K562 (cell line): ENCODE data around the gene SNX18. TPM values are rescaled to one million over a fixed set of nuclear protein-coding genes. Genes with fewer than 3 reads are reported as not detected.

Experiments used
- ATAC-seq: fragments of 200-7000 bp; cut with Tn5 transposase; 3 replicates; pipeline ENCODE4 v1.9.1; 2020; ENCODE audit warnings: moderate library complexity
- BruUV-seq: library from RNA; stranded (reverse); fragments of 400-500 nt; replicated peaks from 2 replicates; lab custom pipeline; 2021; lab: Mats Ljungman, UMichigan
- CTCF ChIA-PET: fragments of 300-600 bp; formaldehyde crosslinking; extraction: SDS; loops from one replicate; lab custom pipeline; 2021; ENCODE audit warnings: low intra/inter-chr PET ratio; lab: Yijun Ruan, JAX
- POLR2A ChIA-PET: fragments of 300-600, 350-650 bp; sonication (Branson Sonifier 250); formaldehyde crosslinking; extraction: SDS; loops from one replicate; lab custom pipeline; 2021; ENCODE audit warnings: antibody characterized with exemption, inconsistent platforms; lab: Yijun Ruan, JAX
- DNase-seq, 4 experiments: peaks; one replicate each; pipeline versions ENCODE4 v3.0.0 to v3.0.0-alpha.2; 2011 to 2018; ENCODE audit warnings: low spot score in 3 of 4, mixed read lengths in 3 of 4; ENCODE audit errors: extremely low read depth in 1 of 4
- FAIRE-seq: peaks from 2 replicates; lab custom pipeline; 2011; peaks lifted over from hg19 to GRCh38; lab: Jason Lieb, UNC
- H2AFZ ChIP-seq: 2 replicates; pipeline ENCODE4 v1.6.0; 2011; ENCODE audit warnings: low read depth, low read length, control low read depth, inconsistent platforms
- H3K27ac ChIP-seq: fragments of 200-600 bp; 3 replicates; pipeline ENCODE4 v1.8.0; 2011; ENCODE audit warnings: low read depth, mild to moderate bottlenecking, control low read depth, inconsistent platforms, low read length, moderate library complexity, mixed read lengths; ENCODE audit errors: extremely low read depth
- H3K27me3 ChIP-seq, 2 experiments: fragments of 300-600 bp in 1 of 2; 2 replicates in 1 of 2; 3 replicates in 1 of 2; pipeline versions ENCODE4 v1.6.0 to v1.8.0; 2011; ENCODE audit warnings: inconsistent platforms in 2 of 2, low read length in 2 of 2, mild to moderate bottlenecking in 1 of 2, mixed read lengths in 1 of 2, moderate library complexity in 1 of 2; ENCODE audit not compliant: control insufficient read depth in 2 of 2, insufficient read depth in 2 of 2
- H3K36me3 ChIP-seq: fragments of 300-600 bp; 3 replicates; pipeline ENCODE4 v1.8.0; 2011; ENCODE audit warnings: mild to moderate bottlenecking, low read length, inconsistent platforms; ENCODE audit not compliant: control insufficient read depth, insufficient read depth
- H3K4me1 ChIP-seq, 2 experiments: fragments of 200-600 bp in 1 of 2; replicated peaks in 1 of 2; 2 replicates in 1 of 2; 3 replicates in 1 of 2; pipeline versions ENCODE4 v1.5.1 to v1.8.0; 2011; ENCODE audit warnings: inconsistent platforms in 2 of 2, low read length in 2 of 2, mild to moderate bottlenecking in 1 of 2, mixed read lengths in 1 of 2, moderate library complexity in 1 of 2; ENCODE audit not compliant: control insufficient read depth in 2 of 2, insufficient read depth in 2 of 2
- H3K4me2 ChIP-seq: 2 replicates; pipeline ENCODE4 v1.6.1; 2011; ENCODE audit warnings: low read length, control low read depth, inconsistent platforms, mixed read lengths; ENCODE audit not compliant: insufficient read depth
- H3K4me3 ChIP-seq: fragments of 200-600 bp; sonication (generic), shearing (Covaris generic); 2 replicates; pipeline ENCODE4 v1.5.1; 2016; ENCODE audit warnings: control low read depth, inconsistent platforms
- H3K79me2 ChIP-seq: fragments of 200-600 bp; 3 replicates; pipeline ENCODE4 v1.8.0; 2011; ENCODE audit warnings: low read length, inconsistent platforms; ENCODE audit not compliant: control insufficient read depth, insufficient read depth
- H3K9ac ChIP-seq, 2 experiments: 2 replicates each; pipeline versions ENCODE4 v1.6.0 to v1.6.1; 2011; ENCODE audit warnings: low read depth in 2 of 2, low read length in 2 of 2, control low read depth in 1 of 2, inconsistent platforms in 1 of 2, mild to moderate bottlenecking in 1 of 2, mixed read lengths in 1 of 2; ENCODE audit not compliant: insufficient read depth in 1 of 2
- H3K9me1 ChIP-seq: one replicate; pipeline ENCODE4 v1.6.0; 2011; ENCODE audit warnings: inconsistent platforms, mild to moderate bottlenecking, low read length, moderate library complexity; ENCODE audit not compliant: control insufficient read depth, insufficient read depth
- H3K9me3 ChIP-seq: replicated peaks from 2 replicates; pipeline ENCODE4 v1.5.1; 2011; ENCODE audit warnings: low read depth, low read length, inconsistent platforms; ENCODE audit not compliant: control insufficient read depth, insufficient read depth
- H4K20me1 ChIP-seq: replicated peaks from 2 replicates; pipeline ENCODE4 v1.6.1; 2011; ENCODE audit warnings: low read length, inconsistent platforms, mixed read lengths; ENCODE audit not compliant: control insufficient read depth, insufficient read depth
- ARID2 ChIP-seq: fragments of 450-650 bp; IDR thresholded peaks from 2 replicates; pipeline ENCODE4 v1.6.1; 2017; ENCODE audit warnings: antibody characterized with exemption, mild to moderate bottlenecking
- COPS2 ChIP-seq: fragments of 450-650 bp; conservative IDR thresholded peaks from 2 replicates; pipeline ENCODE4 v1.6.1; 2016; ENCODE audit warnings: mild to moderate bottlenecking, moderate library complexity
- NR2F6 ChIP-seq: fragments of 450-650 bp; formaldehyde crosslinking; IDR thresholded peaks from 2 replicates; pipeline ENCODE4 v1.4.0; 2020; ENCODE audit warnings: mild to moderate bottlenecking
- PML ChIP-seq: IDR thresholded peaks from 2 replicates; pipeline ENCODE4 v1.6.1; 2012; ENCODE audit warnings: low read length, inconsistent platforms
- SRSF1 ChIP-seq: fragments of 200-400 bp; formaldehyde crosslinking; IDR thresholded peaks from 2 replicates; pipeline ENCODE4 v1.6.1; 2017; ENCODE audit warnings: mild to moderate bottlenecking, low read depth, low read length, moderate library complexity
- TRIM24 ChIP-seq, 2 experiments: fragments of 450-650 bp; IDR thresholded peaks; 2 replicates each; pipeline ENCODE4 v1.6.1; 2016
- XRCC4 ChIP-seq: IDR thresholded peaks from one replicate; pipeline ENCODE4 v1.6.1; 2011; ENCODE audit not compliant: insufficient read depth, insufficient read length; ENCODE audit errors: extremely low read depth
- ZNF561 ChIP-seq: fragments of 450-650 bp; formaldehyde crosslinking; conservative IDR thresholded peaks from 2 replicates; pipeline ENCODE4 v1.4.0; 2020; ENCODE audit warnings: mild to moderate bottlenecking, moderate library complexity
- WGBS: fragments of 100-300 bp; shearing (Covaris generic); methylation state at CpG from one replicate; pipeline ENCODE4 v1.1.6; 2016; ENCODE audit warnings: low coverage, mixed read lengths; ENCODE audit not compliant: insufficient coverage; ENCODE audit errors: missing lambda C conversion rate; 5-methylcytosine and 5-hydroxymethylcytosine counted together
- in situ Hi-C: fragments of 300-500 bp; cut with MboI; formaldehyde crosslinking; loops from 4 replicates; pipeline ENCODE4 v1.15.0; 2018; ENCODE audit warnings: inconsistent platforms, mixed read lengths
- intact Hi-C: fragments of 100-400 bp; cut with micrococcal nuclease; formaldehyde crosslinking; loops from 2 replicates; pipeline ENCODE4 v1.14.2; 2022
- polyA plus RNA-seq, 8 experiments: library from polyadenylated mRNA; depleted of rRNA in 4 of 8; stranded (reverse) in 5 of 8; unstranded in 3 of 8; fragments of >200 nt; fragmentation: Nextera tagmentation in 2 of 8; fragmentation: Illumina TruSeq in 1 of 8; extraction: Ambion mirVana in 2 of 8; extraction: Trizol in 1 of 8; gene quantifications; 2 replicates each; pipeline versions ENCODE4 v1.2.1 to v1.2.3, GENCODE V29; 2011 to 2014; ENCODE audit warnings: inconsistent platforms in 1 of 8, missing spikeins in 1 of 8
- total RNA-seq, 7 experiments: library from RNA; depleted of rRNA in 6 of 7; stranded (reverse); fragments of >200 nt in 6 of 7; fragmentation: Illumina TruSeq in 2 of 7; extraction: Trizol in 2 of 7; gene quantifications; 2 replicates each; pipeline versions ENCODE4 v1.2.1 to v1.2.3, GENCODE V29; 2011 to 2021; ENCODE audit warnings: low replicate concordance in 1 of 7
- TF ChIP-seq, protein P1 (sequence below): sonication (generic); formaldehyde crosslinking; IDR thresholded peaks from 2 replicates; pipeline ENCODE4 v1.4.0; 2020; ENCODE audit warnings: mild to moderate bottlenecking, missing genetic modification reagents
- TF ChIP-seq, protein P2 (sequence below): fragments of 450-650 bp; IDR thresholded peaks from 2 replicates; pipeline ENCODE4 v1.6.1; 2016; ENCODE audit warnings: mild to moderate bottlenecking
- TF ChIP-seq, protein P3 (sequence below): sonication (generic); formaldehyde crosslinking; IDR thresholded peaks from 2 replicates; pipeline ENCODE4 v1.8.0; 2023; ENCODE audit warnings: missing genetic modification reagents, mild to moderate bottlenecking, borderline replicate concordance
- TF ChIP-seq, protein P4 (sequence below), 2 experiments: IDR thresholded peaks; 2 replicates each; pipeline ENCODE4 v1.6.1; 2011; ENCODE audit warnings: borderline replicate concordance in 1 of 2, control low read depth in 1 of 2, low read depth in 1 of 2, low read length in 1 of 2, mild to moderate bottlenecking in 1 of 2, mixed read lengths in 1 of 2, moderate library complexity in 1 of 2; ENCODE audit not compliant: insufficient read depth in 1 of 2, insufficient read length in 1 of 2, poor library complexity in 1 of 2, severe bottlenecking in 1 of 2; ENCODE audit errors: extremely low read depth in 1 of 2

SNX18 gene
- total and polyA plus RNA-seq, 9 of the 15 experiments (the other 6 are each of a cell fraction or from before 2014, with no cell fraction given): 2.3 to 8.8 (median 6.0) TPM

DNA sequence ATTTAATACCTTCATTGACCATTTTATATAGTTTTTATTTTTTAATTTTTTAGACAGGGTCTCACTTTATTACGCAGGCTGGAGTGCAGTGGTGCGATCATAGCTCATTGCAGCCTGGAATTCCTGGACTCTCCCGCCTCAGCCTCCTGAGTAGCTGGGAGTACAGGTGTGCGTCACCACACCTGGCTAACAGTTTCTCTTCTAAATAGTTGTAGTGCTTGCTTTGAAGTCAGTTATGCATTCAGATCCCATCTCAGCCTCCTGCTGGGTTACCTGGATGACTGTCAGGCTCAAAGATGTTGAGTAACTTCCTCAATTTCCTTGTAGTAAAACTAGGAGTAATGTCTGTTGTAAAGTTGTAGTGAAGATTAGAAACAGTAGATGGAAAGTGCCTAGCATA lies 21.4 kb downstream of the SNX18 start:
- Histone ChIP-seq H3K36me3 (no peaks in the 10 kb centered on the region), H2AFZ (no peak overlapping the region), H3K79me2 (no peaks in the 10 kb centered on the region), H3K9me1 (no peaks in the 10 kb centered on the region), H3K27ac (no peak overlapping the region), H3K27me3 (no peaks in the 10 kb centered on the region), H3K9me3 (no peaks in the 10 kb centered on the region), H4K20me1 (no peaks in the 10 kb centered on the region), H3K4me2 (no peak overlapping the region), H3K4me1 (no peaks in the 10 kb centered on the region), H3K4me3 (no peak overlapping the region), H3K9ac (no peak overlapping the region)
- ChIA-PET POLR2A (interaction anchor here (1.0 kb wide), 2 partner anchors 9 to 14 kb away, joined by 3 to 4 read pairs; no protein-coding TSS in a partner anchor), CTCF (no interaction called here)
- ATAC-seq (no peak), DNase-seq (no peak), FAIRE-seq (no peak)
- no TSS peak for BruUV-seq
- 95% methylated on average over 4 of the region's 4 CpGs for WGBS
- in situ Hi-C loops (no loop called here), intact Hi-C loops (no loop called here)
- no peak for TF ChIP-seq ARID2
- no peak for TF ChIP-seq COPS2
- no peak for TF ChIP-seq PML
- TF ChIP-seq XRCC4: no peak
- TF ChIP-seq, protein P1, sequence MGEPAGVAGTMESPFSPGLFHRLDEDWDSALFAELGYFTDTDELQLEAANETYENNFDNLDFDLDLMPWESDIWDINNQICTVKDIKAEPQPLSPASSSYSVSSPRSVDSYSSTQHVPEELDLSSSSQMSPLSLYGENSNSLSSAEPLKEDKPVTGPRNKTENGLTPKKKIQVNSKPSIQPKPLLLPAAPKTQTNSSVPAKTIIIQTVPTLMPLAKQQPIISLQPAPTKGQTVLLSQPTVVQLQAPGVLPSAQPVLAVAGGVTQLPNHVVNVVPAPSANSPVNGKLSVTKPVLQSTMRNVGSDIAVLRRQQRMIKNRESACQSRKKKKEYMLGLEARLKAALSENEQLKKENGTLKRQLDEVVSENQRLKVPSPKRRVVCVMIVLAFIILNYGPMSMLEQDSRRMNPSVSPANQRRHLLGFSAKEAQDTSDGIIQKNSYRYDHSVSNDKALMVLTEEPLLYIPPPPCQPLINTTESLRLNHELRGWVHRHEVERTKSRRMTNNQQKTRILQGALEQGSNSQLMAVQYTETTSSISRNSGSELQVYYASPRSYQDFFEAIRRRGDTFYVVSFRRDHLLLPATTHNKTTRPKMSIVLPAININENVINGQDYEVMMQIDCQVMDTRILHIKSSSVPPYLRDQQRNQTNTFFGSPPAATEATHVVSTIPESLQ (CRISPR knock-in tag): no peak
- no peak for TF ChIP-seq NR2F6
- no peak for TF ChIP-seq SRSF1
- TF ChIP-seq TRIM24 (IDR thresholded peaks at IDR 0.05): no peak
- TF ChIP-seq, protein P2, sequence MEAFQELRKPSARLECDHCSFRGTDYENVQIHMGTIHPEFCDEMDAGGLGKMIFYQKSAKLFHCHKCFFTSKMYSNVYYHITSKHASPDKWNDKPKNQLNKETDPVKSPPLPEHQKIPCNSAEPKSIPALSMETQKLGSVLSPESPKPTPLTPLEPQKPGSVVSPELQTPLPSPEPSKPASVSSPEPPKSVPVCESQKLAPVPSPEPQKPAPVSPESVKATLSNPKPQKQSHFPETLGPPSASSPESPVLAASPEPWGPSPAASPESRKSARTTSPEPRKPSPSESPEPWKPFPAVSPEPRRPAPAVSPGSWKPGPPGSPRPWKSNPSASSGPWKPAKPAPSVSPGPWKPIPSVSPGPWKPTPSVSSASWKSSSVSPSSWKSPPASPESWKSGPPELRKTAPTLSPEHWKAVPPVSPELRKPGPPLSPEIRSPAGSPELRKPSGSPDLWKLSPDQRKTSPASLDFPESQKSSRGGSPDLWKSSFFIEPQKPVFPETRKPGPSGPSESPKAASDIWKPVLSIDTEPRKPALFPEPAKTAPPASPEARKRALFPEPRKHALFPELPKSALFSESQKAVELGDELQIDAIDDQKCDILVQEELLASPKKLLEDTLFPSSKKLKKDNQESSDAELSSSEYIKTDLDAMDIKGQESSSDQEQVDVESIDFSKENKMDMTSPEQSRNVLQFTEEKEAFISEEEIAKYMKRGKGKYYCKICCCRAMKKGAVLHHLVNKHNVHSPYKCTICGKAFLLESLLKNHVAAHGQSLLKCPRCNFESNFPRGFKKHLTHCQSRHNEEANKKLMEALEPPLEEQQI: no peak
- no peak for TF ChIP-seq ZNF561 (CRISPR knock-in tag)
- TF ChIP-seq, protein P3, sequence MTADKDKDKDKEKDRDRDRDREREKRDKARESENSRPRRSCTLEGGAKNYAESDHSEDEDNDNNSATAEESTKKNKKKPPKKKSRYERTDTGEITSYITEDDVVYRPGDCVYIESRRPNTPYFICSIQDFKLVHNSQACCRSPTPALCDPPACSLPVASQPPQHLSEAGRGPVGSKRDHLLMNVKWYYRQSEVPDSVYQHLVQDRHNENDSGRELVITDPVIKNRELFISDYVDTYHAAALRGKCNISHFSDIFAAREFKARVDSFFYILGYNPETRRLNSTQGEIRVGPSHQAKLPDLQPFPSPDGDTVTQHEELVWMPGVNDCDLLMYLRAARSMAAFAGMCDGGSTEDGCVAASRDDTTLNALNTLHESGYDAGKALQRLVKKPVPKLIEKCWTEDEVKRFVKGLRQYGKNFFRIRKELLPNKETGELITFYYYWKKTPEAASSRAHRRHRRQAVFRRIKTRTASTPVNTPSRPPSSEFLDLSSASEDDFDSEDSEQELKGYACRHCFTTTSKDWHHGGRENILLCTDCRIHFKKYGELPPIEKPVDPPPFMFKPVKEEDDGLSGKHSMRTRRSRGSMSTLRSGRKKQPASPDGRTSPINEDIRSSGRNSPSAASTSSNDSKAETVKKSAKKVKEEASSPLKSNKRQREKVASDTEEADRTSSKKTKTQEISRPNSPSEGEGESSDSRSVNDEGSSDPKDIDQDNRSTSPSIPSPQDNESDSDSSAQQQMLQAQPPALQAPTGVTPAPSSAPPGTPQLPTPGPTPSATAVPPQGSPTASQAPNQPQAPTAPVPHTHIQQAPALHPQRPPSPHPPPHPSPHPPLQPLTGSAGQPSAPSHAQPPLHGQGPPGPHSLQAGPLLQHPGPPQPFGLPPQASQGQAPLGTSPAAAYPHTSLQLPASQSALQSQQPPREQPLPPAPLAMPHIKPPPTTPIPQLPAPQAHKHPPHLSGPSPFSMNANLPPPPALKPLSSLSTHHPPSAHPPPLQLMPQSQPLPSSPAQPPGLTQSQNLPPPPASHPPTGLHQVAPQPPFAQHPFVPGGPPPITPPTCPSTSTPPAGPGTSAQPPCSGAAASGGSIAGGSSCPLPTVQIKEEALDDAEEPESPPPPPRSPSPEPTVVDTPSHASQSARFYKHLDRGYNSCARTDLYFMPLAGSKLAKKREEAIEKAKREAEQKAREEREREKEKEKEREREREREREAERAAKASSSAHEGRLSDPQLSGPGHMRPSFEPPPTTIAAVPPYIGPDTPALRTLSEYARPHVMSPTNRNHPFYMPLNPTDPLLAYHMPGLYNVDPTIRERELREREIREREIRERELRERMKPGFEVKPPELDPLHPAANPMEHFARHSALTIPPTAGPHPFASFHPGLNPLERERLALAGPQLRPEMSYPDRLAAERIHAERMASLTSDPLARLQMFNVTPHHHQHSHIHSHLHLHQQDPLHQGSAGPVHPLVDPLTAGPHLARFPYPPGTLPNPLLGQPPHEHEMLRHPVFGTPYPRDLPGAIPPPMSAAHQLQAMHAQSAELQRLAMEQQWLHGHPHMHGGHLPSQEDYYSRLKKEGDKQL (CRISPR knock-in tag): no peak
- TF ChIP-seq, protein P4, sequence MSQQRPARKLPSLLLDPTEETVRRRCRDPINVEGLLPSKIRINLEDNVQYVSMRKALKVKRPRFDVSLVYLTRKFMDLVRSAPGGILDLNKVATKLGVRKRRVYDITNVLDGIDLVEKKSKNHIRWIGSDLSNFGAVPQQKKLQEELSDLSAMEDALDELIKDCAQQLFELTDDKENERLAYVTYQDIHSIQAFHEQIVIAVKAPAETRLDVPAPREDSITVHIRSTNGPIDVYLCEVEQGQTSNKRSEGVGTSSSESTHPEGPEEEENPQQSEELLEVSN (IDR thresholded peaks at IDR 0.05; ENCODE audit: borderline replicate concordance in 1 of 2, extremely low read depth in 1 of 2, insufficient read depth in 1 of 2, insufficient read length in 1 of 2, low read depth in 1 of 2, low read length in 1 of 2, poor library complexity in 1 of 2, severe bottlenecking in 1 of 2): no peak
